Measurements from ENCODE around the gene RDH8.

DNA sequence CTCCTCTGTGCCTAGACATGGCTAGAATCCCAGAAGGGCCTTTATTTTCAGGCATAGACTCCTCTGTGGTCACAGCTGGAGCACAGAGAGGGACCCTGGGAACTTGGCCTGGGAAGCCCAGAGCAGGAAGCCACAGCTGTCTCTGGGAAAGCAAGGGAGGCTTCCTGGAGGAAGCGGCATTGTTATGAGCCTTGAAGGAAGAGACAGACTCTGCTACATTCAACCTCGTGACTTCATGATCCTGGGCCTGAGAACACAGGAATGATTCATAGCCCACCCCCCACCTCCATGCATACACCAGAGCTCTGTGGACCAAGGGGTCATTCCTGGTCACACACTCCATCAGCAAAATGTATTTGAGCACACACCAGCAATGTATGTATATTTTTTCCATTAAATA is 8.6 kb downstream of the RDH8 start:
- TF ChIP-seq, protein P1, sequence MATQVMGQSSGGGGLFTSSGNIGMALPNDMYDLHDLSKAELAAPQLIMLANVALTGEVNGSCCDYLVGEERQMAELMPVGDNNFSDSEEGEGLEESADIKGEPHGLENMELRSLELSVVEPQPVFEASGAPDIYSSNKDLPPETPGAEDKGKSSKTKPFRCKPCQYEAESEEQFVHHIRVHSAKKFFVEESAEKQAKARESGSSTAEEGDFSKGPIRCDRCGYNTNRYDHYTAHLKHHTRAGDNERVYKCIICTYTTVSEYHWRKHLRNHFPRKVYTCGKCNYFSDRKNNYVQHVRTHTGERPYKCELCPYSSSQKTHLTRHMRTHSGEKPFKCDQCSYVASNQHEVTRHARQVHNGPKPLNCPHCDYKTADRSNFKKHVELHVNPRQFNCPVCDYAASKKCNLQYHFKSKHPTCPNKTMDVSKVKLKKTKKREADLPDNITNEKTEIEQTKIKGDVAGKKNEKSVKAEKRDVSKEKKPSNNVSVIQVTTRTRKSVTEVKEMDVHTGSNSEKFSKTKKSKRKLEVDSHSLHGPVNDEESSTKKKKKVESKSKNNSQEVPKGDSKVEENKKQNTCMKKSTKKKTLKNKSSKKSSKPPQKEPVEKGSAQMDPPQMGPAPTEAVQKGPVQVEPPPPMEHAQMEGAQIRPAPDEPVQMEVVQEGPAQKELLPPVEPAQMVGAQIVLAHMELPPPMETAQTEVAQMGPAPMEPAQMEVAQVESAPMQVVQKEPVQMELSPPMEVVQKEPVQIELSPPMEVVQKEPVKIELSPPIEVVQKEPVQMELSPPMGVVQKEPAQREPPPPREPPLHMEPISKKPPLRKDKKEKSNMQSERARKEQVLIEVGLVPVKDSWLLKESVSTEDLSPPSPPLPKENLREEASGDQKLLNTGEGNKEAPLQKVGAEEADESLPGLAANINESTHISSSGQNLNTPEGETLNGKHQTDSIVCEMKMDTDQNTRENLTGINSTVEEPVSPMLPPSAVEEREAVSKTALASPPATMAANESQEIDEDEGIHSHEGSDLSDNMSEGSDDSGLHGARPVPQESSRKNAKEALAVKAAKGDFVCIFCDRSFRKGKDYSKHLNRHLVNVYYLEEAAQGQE (IDR thresholded peaks at IDR 0.05; ENCODE audit: insufficient read depth in 1 of 2, low read depth in 2 of 2, low read length in 1 of 2) = no peak
- TF ChIP-seq, protein P2, sequence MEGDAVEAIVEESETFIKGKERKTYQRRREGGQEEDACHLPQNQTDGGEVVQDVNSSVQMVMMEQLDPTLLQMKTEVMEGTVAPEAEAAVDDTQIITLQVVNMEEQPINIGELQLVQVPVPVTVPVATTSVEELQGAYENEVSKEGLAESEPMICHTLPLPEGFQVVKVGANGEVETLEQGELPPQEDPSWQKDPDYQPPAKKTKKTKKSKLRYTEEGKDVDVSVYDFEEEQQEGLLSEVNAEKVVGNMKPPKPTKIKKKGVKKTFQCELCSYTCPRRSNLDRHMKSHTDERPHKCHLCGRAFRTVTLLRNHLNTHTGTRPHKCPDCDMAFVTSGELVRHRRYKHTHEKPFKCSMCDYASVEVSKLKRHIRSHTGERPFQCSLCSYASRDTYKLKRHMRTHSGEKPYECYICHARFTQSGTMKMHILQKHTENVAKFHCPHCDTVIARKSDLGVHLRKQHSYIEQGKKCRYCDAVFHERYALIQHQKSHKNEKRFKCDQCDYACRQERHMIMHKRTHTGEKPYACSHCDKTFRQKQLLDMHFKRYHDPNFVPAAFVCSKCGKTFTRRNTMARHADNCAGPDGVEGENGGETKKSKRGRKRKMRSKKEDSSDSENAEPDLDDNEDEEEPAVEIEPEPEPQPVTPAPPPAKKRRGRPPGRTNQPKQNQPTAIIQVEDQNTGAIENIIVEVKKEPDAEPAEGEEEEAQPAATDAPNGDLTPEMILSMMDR (IDR thresholded peaks at IDR 0.05) = no peak
- TF ChIP-seq TCF7L2 (IDR thresholded peaks at IDR 0.05; ENCODE audit: low read depth, low read length) (no peak), POLR2AphosphoS5 (IDR thresholded peaks at IDR 0.05; ENCODE audit: low read depth, low read length) (no peak)
